ENCODE measurements around the gene LAPTM5. TPM values are rescaled to one million over a fixed set of nuclear protein-coding genes. Genes with fewer than 3 reads are reported as not detected.

Gene LAPTM5
- total and polyA plus RNA-seq, 2 of the 13 experiments (the other 11 are each of a cell fraction or from before 2014, with no cell fraction given), result 0.41 to 0.86 TPM

DNA sequence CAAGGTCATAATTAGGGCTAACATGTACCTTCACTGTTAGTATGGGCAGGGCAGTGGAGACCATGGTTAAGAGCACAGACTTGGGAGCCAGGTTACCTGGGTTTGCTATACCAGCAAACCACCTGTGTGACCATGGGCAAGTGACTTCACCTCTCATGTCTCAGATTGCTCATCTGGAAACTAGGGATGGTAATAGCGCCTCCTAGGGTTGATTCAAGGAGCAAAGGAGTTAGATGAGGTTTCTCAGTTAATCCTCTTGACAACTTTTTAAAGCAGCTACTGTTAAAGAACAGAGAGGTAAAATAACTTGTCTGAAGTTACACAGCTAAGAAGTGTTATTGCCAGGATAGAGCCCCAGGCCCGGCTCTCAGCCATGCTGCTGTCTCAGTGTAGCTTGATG, 33.4 kb downstream of the LAPTM5 start:
- Histone ChIP-seq H3K4me2 (ENCODE audit: low read depth, low read length) (no peak overlapping the region), H3K4me1 (ENCODE audit: insufficient read depth, low read length) (peaks cover 5% of the 10 kb centered on the region; the same call in 1 of the 2 replicates), H3K27ac (ENCODE audit: extremely low read length, insufficient read depth, low read length) (no peak overlapping the region), H3K9ac (ENCODE audit: insufficient read depth, low read depth, low read length) (no peak overlapping the region), H4K20me1 (ENCODE audit: insufficient read depth, low read length) (no peaks in the 10 kb centered on the region; the same call in 1 of the 2 replicates), H3K79me2 (ENCODE audit: insufficient read depth, low read length) (no peaks in the 10 kb centered on the region), H3K36me3 (replicated peaks in 1 of 2; ENCODE audit: control insufficient read depth in 1 of 2, insufficient read depth in 2 of 2, low read length in 2 of 2) (no peaks in the 10 kb centered on the region), H3K4me3 (replicated peaks in 1 of 3; ENCODE audit: insufficient read depth in 1 of 3, low read depth in 2 of 3, low read length in 3 of 3) (no peak overlapping the region), H3K27me3 (ENCODE audit: control insufficient read depth in 1 of 2, insufficient read depth in 2 of 2, low read length in 2 of 2) (no peaks in the 10 kb centered on the region; a peak in 1 of 5 replicates), H3K9me3 (ENCODE audit: low read length) (no peaks in the 10 kb centered on the region), H2AFZ (ENCODE audit: low read length) (no peak overlapping the region)
- in situ Hi-C loops (cut with HindIII; ENCODE audit: extremely low pct_ligation_motif_present, low pct_unique_long_range_greater_than_20kb), result no loop called here
- ChIA-PET CTCF (ENCODE audit: low intra/inter-chr PET ratio, low total read pairs) (no interaction called here), POLR2A (no interaction called here)
- FAIRE-seq (no peak), ATAC-seq (no peak), DNase-seq (ENCODE audit: low spot score) (no peak)
- BruUV-seq (replicated peaks), result no TSS peak
- 25% methylated on average over 2 of the region's 2 CpGs for WGBS (ENCODE audit: low lambda C conversion rate)
- TF ChIP-seq CCAR2 (optimal IDR thresholded peaks at IDR 0.05; ENCODE audit: low read depth, low read length), result no peak
- TF ChIP-seq, protein P1, sequence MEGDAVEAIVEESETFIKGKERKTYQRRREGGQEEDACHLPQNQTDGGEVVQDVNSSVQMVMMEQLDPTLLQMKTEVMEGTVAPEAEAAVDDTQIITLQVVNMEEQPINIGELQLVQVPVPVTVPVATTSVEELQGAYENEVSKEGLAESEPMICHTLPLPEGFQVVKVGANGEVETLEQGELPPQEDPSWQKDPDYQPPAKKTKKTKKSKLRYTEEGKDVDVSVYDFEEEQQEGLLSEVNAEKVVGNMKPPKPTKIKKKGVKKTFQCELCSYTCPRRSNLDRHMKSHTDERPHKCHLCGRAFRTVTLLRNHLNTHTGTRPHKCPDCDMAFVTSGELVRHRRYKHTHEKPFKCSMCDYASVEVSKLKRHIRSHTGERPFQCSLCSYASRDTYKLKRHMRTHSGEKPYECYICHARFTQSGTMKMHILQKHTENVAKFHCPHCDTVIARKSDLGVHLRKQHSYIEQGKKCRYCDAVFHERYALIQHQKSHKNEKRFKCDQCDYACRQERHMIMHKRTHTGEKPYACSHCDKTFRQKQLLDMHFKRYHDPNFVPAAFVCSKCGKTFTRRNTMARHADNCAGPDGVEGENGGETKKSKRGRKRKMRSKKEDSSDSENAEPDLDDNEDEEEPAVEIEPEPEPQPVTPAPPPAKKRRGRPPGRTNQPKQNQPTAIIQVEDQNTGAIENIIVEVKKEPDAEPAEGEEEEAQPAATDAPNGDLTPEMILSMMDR (CRISPR knock-in tag; IDR thresholded peaks at IDR 0.05), result 0 out of 2 replicates have a peak, but pooled peaks have one; percentile 6
- intact Hi-C loops (cut with micrococcal nuclease; ENCODE audit: unreplicated experiment), result no loop called here

GRCh38 chr1:30723331-30723755, 34.2 kb downstream of the LAPTM5 start, which contains the start of gene MATN1:
MATN1 (minus strand) TSS chr1:30723585; CDS start chr1:30723551, 34 bp downstream.
- no peak within 1 kb of the TSS for H2AFZ ChIP-seq (ENCODE audit: low read length)
- H3K79me2 ChIP-seq (ENCODE audit: insufficient read depth, low read length), result no peaks in the 10 kb centered on the region
- H3K36me3 ChIP-seq (replicated peaks in 1 of 2; ENCODE audit: control insufficient read depth in 1 of 2, insufficient read depth in 2 of 2, low read length in 2 of 2), result no peaks in the 10 kb centered on the region
- no peak within 1 kb of the TSS for H3K4me2 ChIP-seq (ENCODE audit: low read depth, low read length)
- no peaks in the 10 kb centered on the region; the same call in 1 of the 2 replicates for H4K20me1 ChIP-seq (ENCODE audit: insufficient read depth, low read length)
- H3K9ac ChIP-seq (ENCODE audit: insufficient read depth, low read depth, low read length), result no peak within 1 kb of the TSS
- peaks cover 11% of the 10 kb centered on the region for H3K4me1 ChIP-seq (ENCODE audit: insufficient read depth, low read length)
- no peaks in the 10 kb centered on the region for H3K9me3 ChIP-seq (ENCODE audit: low read length)
- ATAC-seq (no peak), DNase-seq (ENCODE audit: low spot score) (no peak), FAIRE-seq (no peak)
- in situ Hi-C loops (cut with HindIII; ENCODE audit: extremely low pct_ligation_motif_present, low pct_unique_long_range_greater_than_20kb) (no loop called here), intact Hi-C loops (cut with micrococcal nuclease; ENCODE audit: unreplicated experiment) (no loop called here)
- no TSS peak for BruUV-seq (replicated peaks)
- POLR2A ChIA-PET, result no interaction called here
- no peak within 1 kb of the TSS for H3K27ac ChIP-seq (ENCODE audit: extremely low read length, insufficient read depth, low read length)
- no peak within 1 kb of the TSS for H3K4me3 ChIP-seq (replicated peaks in 1 of 3; ENCODE audit: insufficient read depth in 1 of 3, low read depth in 2 of 3, low read length in 3 of 3)
- WGBS (ENCODE audit: low lambda C conversion rate), result 58% methylated on average over 2 of the region's 14 CpGs
- H3K27me3 ChIP-seq (ENCODE audit: control insufficient read depth in 1 of 2, insufficient read depth in 2 of 2, low read length in 2 of 2), result no peaks in the 10 kb centered on the region
- CTCF ChIA-PET (ENCODE audit: low intra/inter-chr PET ratio, low total read pairs), result no interaction called here
- TF ChIP-seq HBP1 (CRISPR knock-in tag; IDR thresholded peaks at IDR 0.05; ENCODE audit: low read depth) (no peak), MIER3 (CRISPR knock-in tag; IDR thresholded peaks at IDR 0.05; ENCODE audit: borderline replicate concordance) (no peak), ZSCAN29 (CRISPR knock-in tag; conservative IDR thresholded peaks at IDR 0.05) (no peak), FUBP1 (CRISPR knock-in tag; IDR thresholded peaks at IDR 0.05; ENCODE audit: borderline replicate concordance) (no peak), ZNF766 (CRISPR knock-in tag; IDR thresholded peaks at IDR 0.05; ENCODE audit: borderline replicate concordance) (no peak), ZNF619 (CRISPR knock-in tag; IDR thresholded peaks at IDR 0.05) (no peak), ZC3H13 (CRISPR knock-in tag; IDR thresholded peaks at IDR 0.05) (no peak), CBFB (CRISPR knock-in tag; IDR thresholded peaks at IDR 0.05) (no peak), ZNF616 (CRISPR knock-in tag; IDR thresholded peaks at IDR 0.05; ENCODE audit: low read depth) (no peak), RARG (CRISPR knock-in tag; IDR thresholded peaks at IDR 0.05; ENCODE audit: low read depth) (no peak), MYPOP (CRISPR knock-in tag; IDR thresholded peaks at IDR 0.05) (no peak)

Measured in HepG2 (cell line).